GM23248 (cell line): ENCODE results near the gene FOXD2.

ENCODE experiments used
- EZH2 ChIP-seq: fragments of 200-600 bp; sonication (generic); IDR thresholded peaks from 2 replicates; pipeline ENCODE4 v1.6.1; 2018; ENCODE audit warnings: antibody characterized with exemption, mild to moderate bottlenecking; ENCODE audit not compliant: insufficient read depth, poor library complexity, severe bottlenecking
- EZH2phosphoT487 ChIP-seq: fragments of 200-600 bp; sonication (generic); IDR thresholded peaks from 2 replicates; pipeline ENCODE4 v1.6.1; 2018; ENCODE audit warnings: antibody characterized with exemption, moderate library complexity, mild to moderate bottlenecking, low read depth; ENCODE audit not compliant: insufficient read depth

GRCh38 chr1:47450606-47451005 lies 12.8 kb downstream of the FOXD2 start:
- TF ChIP-seq EZH2: no peak
- no peak for TF ChIP-seq EZH2phosphoT487
